ENCODE data around the gene ATP4A.

ATP4A gene

GRCh38 chr19:35559281-35559659 lies 4.2 kb downstream of the ATP4A start:
- no peaks in the 10 kb centered on the region for H3K36me3 ChIP-seq (ENCODE audit: insufficient read depth, low read length)
- no peak overlapping the region for H3K9ac ChIP-seq (ENCODE audit: low read depth, low read length)
- H3K9me3 ChIP-seq (ENCODE audit: control insufficient read depth, insufficient read depth, low read length), result no peaks in the 10 kb centered on the region
- no peaks in the 10 kb centered on the region for H3K4me1 ChIP-seq (ENCODE audit: insufficient read depth, low read length)

GRCh38 chr19:35558400-35559280 lies 4.8 kb downstream of the ATP4A start:
- Histone ChIP-seq H3K4me1 (ENCODE audit: insufficient read depth, low read length) (no peaks in the 10 kb centered on the region), H3K9me3 (ENCODE audit: control insufficient read depth, insufficient read depth, low read length) (no peaks in the 10 kb centered on the region), H3K9ac (ENCODE audit: low read depth, low read length) (peak overlapping the region; percentile 58; the same call in 1 of the 2 replicates), H3K36me3 (ENCODE audit: insufficient read depth, low read length) (no peaks in the 10 kb centered on the region)

- Histone ChIP-seq H3K9ac (ENCODE audit: low read depth, low read length) (peak overlapping the region; percentile 58; the same call in 1 of the 2 replicates), H3K4me1 (ENCODE audit: insufficient read depth, low read length) (no peaks in the 10 kb centered on the region), H3K36me3 (ENCODE audit: insufficient read depth, low read length) (no peaks in the 10 kb centered on the region), H3K9me3 (ENCODE audit: control insufficient read depth, insufficient read depth, low read length) (no peaks in the 10 kb centered on the region)
These were observed 5.7 kb downstream of the ATP4A start for GRCh38 chr19:35557539-35558399.

GRCh38 chr19:35556846-35557538 lies 6.5 kb downstream of the ATP4A start:
- no peaks in the 10 kb centered on the region for H3K36me3 ChIP-seq (ENCODE audit: insufficient read depth, low read length)
- no peak overlapping the region; the same call in 1 of the 2 replicates for H3K9ac ChIP-seq (ENCODE audit: low read depth, low read length)
- H3K4me1 ChIP-seq (ENCODE audit: insufficient read depth, low read length), result no peaks in the 10 kb centered on the region
- no peaks in the 10 kb centered on the region for H3K9me3 ChIP-seq (ENCODE audit: control insufficient read depth, insufficient read depth, low read length)

- Histone ChIP-seq H3K36me3 (ENCODE audit: insufficient read depth, low read length) (no peaks in the 10 kb centered on the region), H3K9ac (ENCODE audit: low read depth, low read length) (no peak overlapping the region), H3K9me3 (ENCODE audit: control insufficient read depth, insufficient read depth, low read length) (no peaks in the 10 kb centered on the region), H3K4me1 (ENCODE audit: insufficient read depth, low read length) (no peaks in the 10 kb centered on the region)
These were observed 7.3 kb downstream of the ATP4A start for GRCh38 chr19:35556025-35556590.

- Histone ChIP-seq H3K4me1 (ENCODE audit: insufficient read depth, low read length) (no peaks in the 10 kb centered on the region), H3K9ac (ENCODE audit: low read depth, low read length) (no peak overlapping the region), H3K9me3 (ENCODE audit: control insufficient read depth, insufficient read depth, low read length) (no peaks in the 10 kb centered on the region), H3K36me3 (ENCODE audit: insufficient read depth, low read length) (no peaks in the 10 kb centered on the region)
These were observed 8.0 kb downstream of the ATP4A start for GRCh38 chr19:35555301-35556005.

GRCh38 chr19:35554076-35554475 lies 9.4 kb downstream of the ATP4A start:
- Histone ChIP-seq H3K9ac (ENCODE audit: low read depth, low read length) (no peak overlapping the region), H3K9me3 (ENCODE audit: control insufficient read depth, insufficient read depth, low read length) (no peaks in the 10 kb centered on the region), H3K4me1 (ENCODE audit: insufficient read depth, low read length) (no peaks in the 10 kb centered on the region), H3K36me3 (ENCODE audit: insufficient read depth, low read length) (no peaks in the 10 kb centered on the region)

GRCh38 chr19:35553385-35554000 lies 10.0 kb downstream of the ATP4A start:
- H3K4me1 ChIP-seq (ENCODE audit: insufficient read depth, low read length), result no peaks in the 10 kb centered on the region
- no peaks in the 10 kb centered on the region for H3K36me3 ChIP-seq (ENCODE audit: insufficient read depth, low read length)
- no peaks in the 10 kb centered on the region for H3K9me3 ChIP-seq (ENCODE audit: control insufficient read depth, insufficient read depth, low read length)
- H3K9ac ChIP-seq (ENCODE audit: low read depth, low read length), result no peak overlapping the region

GRCh38 chr19:35552534-35553384 lies 10.7 kb downstream of the ATP4A start:
- H3K9ac ChIP-seq (ENCODE audit: low read depth, low read length), result no peak overlapping the region
- no peaks in the 10 kb centered on the region for H3K9me3 ChIP-seq (ENCODE audit: control insufficient read depth, insufficient read depth, low read length)
- no peaks in the 10 kb centered on the region for H3K36me3 ChIP-seq (ENCODE audit: insufficient read depth, low read length)
- H3K4me1 ChIP-seq (ENCODE audit: insufficient read depth, low read length), result no peaks in the 10 kb centered on the region

GRCh38 chr19:35551091-35551810 lies 12.2 kb downstream of the ATP4A start:
- H3K9ac ChIP-seq (ENCODE audit: low read depth, low read length), result no peak overlapping the region
- H3K36me3 ChIP-seq (ENCODE audit: insufficient read depth, low read length), result no peaks in the 10 kb centered on the region
- H3K9me3 ChIP-seq (ENCODE audit: control insufficient read depth, insufficient read depth, low read length), result no peaks in the 10 kb centered on the region
- no peaks in the 10 kb centered on the region for H3K4me1 ChIP-seq (ENCODE audit: insufficient read depth, low read length)

- Histone ChIP-seq H3K9me3 (ENCODE audit: control insufficient read depth, insufficient read depth, low read length) (no peaks in the 10 kb centered on the region), H3K9ac (ENCODE audit: low read depth, low read length) (no peak overlapping the region), H3K36me3 (ENCODE audit: insufficient read depth, low read length) (no peaks in the 10 kb centered on the region), H3K4me1 (ENCODE audit: insufficient read depth, low read length) (no peaks in the 10 kb centered on the region)
These were observed 13.5 kb downstream of the ATP4A start for GRCh38 chr19:35549879-35550523.
